OCI-LY7 (cell line): Measurements from ENCODE around the gene RTP2. TPM values are rescaled to one million over a fixed set of nuclear protein-coding genes. Genes with fewer than 3 reads are reported as not detected.

Experiments
- Bru-seq: library from RNA; stranded (reverse); fragments of 400-500 nt; gene quantifications from one replicate; lab custom pipeline; 2021; lab: Mats Ljungman, UMichigan
- BruChase-seq, 2 experiments: library from RNA; stranded (reverse); fragments of 400-500 nt; gene quantifications; one replicate each; lab custom pipeline; 2021; lab: Mats Ljungman, UMichigan
- BruUV-seq: library from RNA; stranded (reverse); fragments of 400-500 nt; replicated peaks from 2 replicates; lab custom pipeline; 2021; lab: Mats Ljungman, UMichigan
- CTCF ChIA-PET: fragments of 300-600 bp; sonication (Branson Sonifier 250); formaldehyde crosslinking; loops from one replicate; lab custom pipeline; 2022; ENCODE audit warnings: antibody characterized with exemption; ENCODE audit not compliant: unreplicated experiment; lab: Charles Lee
- POLR2A ChIA-PET: fragments of 300-600 bp; sonication (Branson Sonifier 250); formaldehyde crosslinking; loops from one replicate; lab custom pipeline; 2022; ENCODE audit warnings: antibody characterized with exemption; lab: Charles Lee
- DNase-seq: peaks from one replicate; pipeline ENCODE4 v3.0.0-alpha.2; 2015; ENCODE audit warnings: low spot score
- H2AFZ ChIP-seq: fragments of 200-600 bp; sonication (generic), shearing (Covaris generic); 2 replicates; pipeline ENCODE4 v1.6.1; 2014; ENCODE audit warnings: mild to moderate bottlenecking, antibody characterized with exemption, low read length, moderate library complexity
- H3K27ac ChIP-seq: fragments of 200-600 bp; sonication (generic); 2 replicates; pipeline ENCODE4 v1.5.1; 2014; ENCODE audit warnings: mixed run types, low read depth, mild to moderate bottlenecking, moderate library complexity, low read length, inconsistent platforms; ENCODE audit not compliant: poor library complexity, severe bottlenecking
- H3K36me3 ChIP-seq: fragments of 200-600 bp; sonication (generic); 2 replicates; pipeline ENCODE4 v1.6.1; 2014; ENCODE audit warnings: mild to moderate bottlenecking, antibody characterized with exemption, low read length, moderate library complexity, mixed read lengths; ENCODE audit not compliant: insufficient read depth
- H3K4me1 ChIP-seq: fragments of 200-600 bp; sonication (generic); 2 replicates; pipeline ENCODE4 v1.5.1; 2014; ENCODE audit warnings: mild to moderate bottlenecking, low read length; ENCODE audit not compliant: insufficient read depth, poor library complexity, severe bottlenecking
- H3K4me2 ChIP-seq: fragments of 200-600 bp; sonication (generic); 2 replicates; pipeline ENCODE4 v1.6.1; 2014; ENCODE audit warnings: mild to moderate bottlenecking, low read length
- H3K4me3 ChIP-seq: fragments of 200-600 bp; sonication (generic); 2 replicates; pipeline ENCODE4 v1.5.1; 2014; ENCODE audit warnings: mild to moderate bottlenecking, low read depth, low read length; ENCODE audit not compliant: poor library complexity, severe bottlenecking
- H3K79me2 ChIP-seq: fragments of 200-600 bp; sonication (generic); 2 replicates; pipeline ENCODE4 v1.6.1; 2016; ENCODE audit warnings: low read depth, mild to moderate bottlenecking, low read length, moderate library complexity, mixed read lengths; ENCODE audit not compliant: insufficient read depth
- H3K9me2 ChIP-seq: fragments of 200-600 bp; sonication (generic); 2 replicates; pipeline ENCODE4 v1.6.1; 2016; ENCODE audit warnings: mild to moderate bottlenecking, low read length, mixed read lengths; ENCODE audit not compliant: insufficient read depth
- H3K9me3 ChIP-seq: fragments of 200-600 bp; sonication (generic); 2 replicates; pipeline ENCODE4 v1.6.1; 2014; ENCODE audit warnings: mild to moderate bottlenecking, mixed run types, low read length, mixed read lengths
- H4K20me1 ChIP-seq: fragments of 200-600 bp; sonication (generic); 2 replicates; pipeline ENCODE4 v1.6.1; 2014; ENCODE audit warnings: mild to moderate bottlenecking, antibody characterized with exemption, low read length, moderate library complexity, mixed read lengths; ENCODE audit not compliant: insufficient read depth
- CTCF ChIP-seq: fragments of 200-600 bp; sonication (generic); conservative IDR thresholded peaks from 2 replicates; pipeline ENCODE4 v1.5.1; 2014; ENCODE audit warnings: mild to moderate bottlenecking, antibody characterized with exemption, low read length, moderate library complexity, mixed read lengths
- EZH2phosphoT487 ChIP-seq: fragments of 200-600 bp; sonication (generic); IDR thresholded peaks from 2 replicates; pipeline ENCODE4 v1.6.1; 2018; ENCODE audit warnings: low read depth, borderline replicate concordance, mild to moderate bottlenecking, mixed run types, antibody characterized with exemption, low read length, moderate library complexity, mixed read lengths
- intact Hi-C: fragments of 100-400 bp; cut with micrococcal nuclease; formaldehyde crosslinking; loops from one replicate; pipeline ENCODE4 v1.10.0; 2022; ENCODE audit not compliant: unreplicated experiment
- long read RNA-seq: library from polyadenylated mRNA; stranded (forward); transcript quantifications from one replicate; pipeline ENCODE4 v2.0.0, GENCODE V29; 2022
- total RNA-seq, 2 experiments: library from RNA; depleted of rRNA in 1 of 2; stranded (reverse); fragments of >200 nt in 1 of 2; shearing (Covaris generic) in 1 of 2; gene quantifications; 2 replicates each; pipeline ENCODE4 v1.2.3, GENCODE V29; 2014 to 2022

Gene RTP2
- total RNA-seq (2014; rRNA removed; shearing (Covaris generic)) (not detected in 2 replicates), total RNA-seq (2022) (not detected in 2 replicates), Bru-seq, nascent RNA (not detected), BruChase-seq, experiment 1, labeled RNA remaining after a 6-hour chase (not detected), BruChase-seq, experiment 2, labeled RNA remaining after a 2-hour chase (not detected)
- long read RNA-seq, result 0 reads

- H3K4me1 ChIP-seq, result no peaks in the 10 kb centered on the region
- no peaks in the 10 kb centered on the region for H3K79me2 ChIP-seq
- H2AFZ ChIP-seq, result no peak within 1 kb of the TSS
- H3K9me3 ChIP-seq, result no peaks in the 10 kb centered on the region
- intact Hi-C loops, result no loop called here
- no peak within 1 kb of the TSS for H3K4me2 ChIP-seq
- H3K4me3 ChIP-seq, result no peak within 1 kb of the TSS
- H3K27ac ChIP-seq, result no peak within 1 kb of the TSS
- no peaks in the 10 kb centered on the region for H4K20me1 ChIP-seq
- no TSS peak for BruUV-seq
- TF ChIP-seq EZH2phosphoT487 (no peak), CTCF (no peak)
- H3K9me2 ChIP-seq, result no peaks in the 10 kb centered on the region
- ChIA-PET POLR2A (interaction anchor here (0.6 to 1.7 kb wide), 7 partner anchors 10 to 1719 kb away, joined by 3 to 4 read pairs (median 3); no protein-coding TSS in a partner anchor), CTCF (interaction anchor here (1.3 to 1.8 kb wide), 2 partner anchors 23 to 383 kb away, joined by 3 to 4 read pairs; no protein-coding TSS in a partner anchor)
- DNase-seq, result no peak
- no peaks in the 10 kb centered on the region for H3K36me3 ChIP-seq
Measured at GRCh38 chr3:187702507-187703033, at the start of gene RTP2. TSS of gene RTP2 (minus strand) at chr3:187702557. CDS start at chr3:187702128, 429 bp downstream.

GRCh38 chr3:187750513-187751123, 48.3 kb upstream of the RTP2 start:
- TF ChIP-seq EZH2phosphoT487 (no peak), CTCF (no peak)
- intact Hi-C loops, result no loop called here
- Histone ChIP-seq H4K20me1 (no peaks in the 10 kb centered on the region), H3K27ac (peak overlapping the region; percentile 90), H3K4me2 (peak overlapping the region; percentile 93), H3K4me3 (peak overlapping the region; percentile 58), H3K79me2 (peaks cover 17% of the 10 kb centered on the region), H3K36me3 (no peaks in the 10 kb centered on the region), H3K9me3 (no peaks in the 10 kb centered on the region), H2AFZ (peak overlapping the region; percentile 19; the same call in 1 of the 2 replicates), H3K4me1 (peaks cover 54% of the 10 kb centered on the region), H3K9me2 (no peaks in the 10 kb centered on the region)
- peak; percentile 61 for DNase-seq
- ChIA-PET CTCF (interaction anchor here (1.1 to 1.8 kb wide), 3 partner anchors 148 to 211 kb away, joined by 3 to 9 read pairs (median 4); no protein-coding TSS in a partner anchor), POLR2A (interaction anchor here (0.6 to 13.4 kb wide), 16 partner anchors 11 to 1204 kb away, joined by 3 to 531 read pairs (median 6); no protein-coding TSS in a partner anchor)
- no TSS peak for BruUV-seq
